Measurements from ENCODE around the gene SP2.

- TF ChIP-seq CTCF (IDR thresholded peaks at IDR 0.05): no peak
- TF ChIP-seq EZH2 (IDR thresholded peaks at IDR 0.05; ENCODE audit: borderline replicate concordance, insufficient read depth, low read depth, low read length, poor library complexity, severe bottlenecking): no peak
Measured at GRCh38 chr17:47850373-47850691, 45.7 kb upstream of the SP2 start.

Measured in B cell (primary cell).